DND-41 (cell line): Measurements from ENCODE around the gene SLC23A2.

Source experiments
- EZH2 ChIP-seq: IDR thresholded peaks from 3 replicates; pipeline ENCODE4 v1.6.1; 2012; ENCODE audit warnings: borderline replicate concordance, low read depth, mild to moderate bottlenecking, moderate library complexity, low read length, inconsistent platforms; ENCODE audit not compliant: severe bottlenecking
- TF ChIP-seq, protein P1 (sequence below): IDR thresholded peaks from 2 replicates; pipeline ENCODE4 v1.5.1; 2012; ENCODE audit warnings: borderline replicate concordance, low read length, moderate library complexity, mild to moderate bottlenecking; ENCODE audit not compliant: poor library complexity, severe bottlenecking; ENCODE audit errors: extremely low read depth

- TF ChIP-seq, protein P1, sequence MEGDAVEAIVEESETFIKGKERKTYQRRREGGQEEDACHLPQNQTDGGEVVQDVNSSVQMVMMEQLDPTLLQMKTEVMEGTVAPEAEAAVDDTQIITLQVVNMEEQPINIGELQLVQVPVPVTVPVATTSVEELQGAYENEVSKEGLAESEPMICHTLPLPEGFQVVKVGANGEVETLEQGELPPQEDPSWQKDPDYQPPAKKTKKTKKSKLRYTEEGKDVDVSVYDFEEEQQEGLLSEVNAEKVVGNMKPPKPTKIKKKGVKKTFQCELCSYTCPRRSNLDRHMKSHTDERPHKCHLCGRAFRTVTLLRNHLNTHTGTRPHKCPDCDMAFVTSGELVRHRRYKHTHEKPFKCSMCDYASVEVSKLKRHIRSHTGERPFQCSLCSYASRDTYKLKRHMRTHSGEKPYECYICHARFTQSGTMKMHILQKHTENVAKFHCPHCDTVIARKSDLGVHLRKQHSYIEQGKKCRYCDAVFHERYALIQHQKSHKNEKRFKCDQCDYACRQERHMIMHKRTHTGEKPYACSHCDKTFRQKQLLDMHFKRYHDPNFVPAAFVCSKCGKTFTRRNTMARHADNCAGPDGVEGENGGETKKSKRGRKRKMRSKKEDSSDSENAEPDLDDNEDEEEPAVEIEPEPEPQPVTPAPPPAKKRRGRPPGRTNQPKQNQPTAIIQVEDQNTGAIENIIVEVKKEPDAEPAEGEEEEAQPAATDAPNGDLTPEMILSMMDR, result no peak
- TF ChIP-seq EZH2, result no peak
These were observed 102.7 kb downstream of the SLC23A2 start for GRCh38 chr20:4898282-4899244.
